ENCODE results near the gene NPAT. TPM values are rescaled to one million over a fixed set of nuclear protein-coding genes. Genes with fewer than 3 reads are reported as not detected.

The NPAT gene
- total RNA-seq, 1 donor from 2014 or later = 39.2 TPM

GRCh38 chr11:108228251-108228650 is 5.8 kb upstream of the NPAT start:
- Histone ChIP-seq H3K4me3 (no peak overlapping the region), H3K27me3 (no peaks in the 10 kb centered on the region), H3K27ac (no peak overlapping the region), H2AFZ (replicated peaks) (no peak overlapping the region), H3K4me2 (no peak overlapping the region), H3K9ac (no peak overlapping the region), H3F3A (ENCODE audit: low read depth) (peaks cover 11% of the 10 kb centered on the region), H3K36me3 (peaks cover 18% of the 10 kb centered on the region), H4K20me1 (ENCODE audit: low read depth) (peaks cover 22% of the 10 kb centered on the region), H3K4me1 (peaks cover 14% of the 10 kb centered on the region), H3K79me2 (ENCODE audit: low read depth) (peaks cover 41% of the 10 kb centered on the region), H3K9me3 (ENCODE audit: low read depth) (no peaks in the 10 kb centered on the region)
- TF ChIP-seq CTCF (IDR thresholded peaks at IDR 0.05) (no peak), EZH2 (IDR thresholded peaks at IDR 0.05) (no peak), EZH2phosphoT487 (IDR thresholded peaks at IDR 0.05) (no peak)
- Mint-ChIP-seq H3K4me3 (no peak overlapping the region), H3K9me3 (no peaks in the 10 kb centered on the region), H3K4me1 (peaks cover 11% of the 10 kb centered on the region), H3K36me3 (peaks cover 12% of the 10 kb centered on the region), H3K27ac (no peak overlapping the region), H3K27me3 (ENCODE audit: insufficient read depth, low read depth) (no peaks in the 10 kb centered on the region)
- DNase-seq (ENCODE audit: low spot score) = no peak

GRCh38 chr11:108226036-108226435 is 3.6 kb upstream of the NPAT start:
- Histone ChIP-seq H4K20me1 (ENCODE audit: low read depth) (peaks cover 28% of the 10 kb centered on the region), H3K27me3 (no peaks in the 10 kb centered on the region), H3K4me1 (peaks cover 17% of the 10 kb centered on the region), H3K9ac (no peak overlapping the region), H3F3A (ENCODE audit: low read depth) (peaks cover 24% of the 10 kb centered on the region), H3K4me2 (no peak overlapping the region), H3K4me3 (no peak overlapping the region), H2AFZ (replicated peaks) (no peak overlapping the region), H3K9me3 (ENCODE audit: low read depth) (no peaks in the 10 kb centered on the region), H3K36me3 (peaks cover 18% of the 10 kb centered on the region), H3K27ac (no peak overlapping the region), H3K79me2 (ENCODE audit: low read depth) (peaks cover 54% of the 10 kb centered on the region)
- no peak for DNase-seq (ENCODE audit: low spot score)
- H3K9me3 Mint-ChIP-seq = no peaks in the 10 kb centered on the region
- peaks cover 17% of the 10 kb centered on the region for H3K4me1 Mint-ChIP-seq
- H3K27ac Mint-ChIP-seq = no peak overlapping the region
- H3K27me3 Mint-ChIP-seq (ENCODE audit: insufficient read depth, low read depth) = peaks cover 2% of the 10 kb centered on the region
- TF ChIP-seq CTCF (IDR thresholded peaks at IDR 0.05) (no peak), EZH2 (IDR thresholded peaks at IDR 0.05) (no peak), EZH2phosphoT487 (IDR thresholded peaks at IDR 0.05) (no peak)
- H3K4me3 Mint-ChIP-seq = no peak overlapping the region
- H3K36me3 Mint-ChIP-seq = peaks cover 6% of the 10 kb centered on the region

GRCh38 chr11:108224911-108225786 is 2.7 kb upstream of the NPAT start:
- H3K27ac ChIP-seq = no peak overlapping the region

More at GRCh38 chr11:108224911-108225786, 2.7 kb upstream of the NPAT start:
- Histone ChIP-seq H3K4me2 (peak overlapping the region; percentile 96), H3K4me3 (peak overlapping the region; percentile 86), H3K36me3 (peaks cover 18% of the 10 kb centered on the region), H2AFZ (replicated peaks) (no peak overlapping the region), H3K9ac (no peak overlapping the region), H3K4me1 (peaks cover 26% of the 10 kb centered on the region), H3K9me3 (ENCODE audit: low read depth) (no peaks in the 10 kb centered on the region), H3K27me3 (no peaks in the 10 kb centered on the region), H3K79me2 (ENCODE audit: low read depth) (peaks cover 63% of the 10 kb centered on the region), H3F3A (ENCODE audit: low read depth) (peaks cover 24% of the 10 kb centered on the region), H4K20me1 (ENCODE audit: low read depth) (peaks cover 37% of the 10 kb centered on the region)
- no peak for DNase-seq (ENCODE audit: low spot score)
- Mint-ChIP-seq H3K36me3 (peaks cover 4% of the 10 kb centered on the region), H3K4me1 (peaks cover 26% of the 10 kb centered on the region), H3K4me3 (no peak overlapping the region), H3K27ac (no peak overlapping the region), H3K27me3 (ENCODE audit: insufficient read depth, low read depth) (peaks cover 2% of the 10 kb centered on the region), H3K9me3 (no peaks in the 10 kb centered on the region)
- TF ChIP-seq EZH2phosphoT487 (IDR thresholded peaks at IDR 0.05) (no peak), CTCF (IDR thresholded peaks at IDR 0.05) (no peak), EZH2 (IDR thresholded peaks at IDR 0.05) (no peak)

Measured in neural progenitor cell (in vitro differentiated cells).